Activated CD4-positive, alpha-beta T cell treated with anti-CD3 and anti-CD28 coated beads, Interleukin-2, amount 10 ng/mL, durations not matched to agents 7 days and 5 days (primary cell): Measurements from ENCODE around the gene TRIM22. TPM values are rescaled to one million over a fixed set of nuclear protein-coding genes. Genes with fewer than 3 reads are reported as not detected.
A peak's percentile ranks its signal among the peaks of the same experiment; 100 is the strongest.
"Not testable (repeated sequence)": the region's sequence is repeated elsewhere in the genome, so short reads cannot be mapped to it uniquely, and the experiment has no call there.

Experiments
- CTCF ChIA-PET: fragments of 350-600 bp; sonication (Branson Sonifier 250); formaldehyde crosslinking; loops from one replicate; lab custom pipeline; 2021; ENCODE audit warnings: antibody characterized with exemption; lab: Charles Lee
- POLR2A ChIA-PET: fragments of 350-600 bp; sonication (Branson Sonifier 250); formaldehyde crosslinking; loops from one replicate; lab custom pipeline; 2021; ENCODE audit warnings: antibody characterized with exemption; lab: Charles Lee
- DNase-seq: peaks from one replicate; pipeline ENCODE4 v3.0.0-alpha.2; 2020
- H3K27ac Mint-ChIP-seq: one replicate; pipeline ENCODE4 v1.8.0; 2021; ENCODE audit warnings: mild to moderate bottlenecking, moderate library complexity, mixed read lengths
- H3K27me3 Mint-ChIP-seq: one replicate; pipeline ENCODE4 v1.8.0; 2021; ENCODE audit warnings: mixed read lengths
- H3K36me3 Mint-ChIP-seq: one replicate; pipeline ENCODE4 v1.8.0; 2021; ENCODE audit warnings: low read depth, mixed read lengths
- H3K4me1 Mint-ChIP-seq: one replicate; pipeline ENCODE4 v1.8.0; 2021; ENCODE audit warnings: mixed read lengths
- H3K4me3 Mint-ChIP-seq: one replicate; pipeline ENCODE4 v1.8.0; 2021; ENCODE audit warnings: mild to moderate bottlenecking, moderate library complexity, mixed read lengths
- H3K9me3 Mint-ChIP-seq: one replicate; pipeline ENCODE4 v1.8.0; 2021; ENCODE audit warnings: mixed read lengths
- total RNA-seq, 2 experiments: library from RNA; stranded (reverse); gene quantifications; one replicate each; pipeline ENCODE4 v1.2.3, GENCODE V29; 2021

The TRIM22 gene
- total RNA-seq, 2 experiments from 2014 or later: 317 to 367 TPM

DNA sequence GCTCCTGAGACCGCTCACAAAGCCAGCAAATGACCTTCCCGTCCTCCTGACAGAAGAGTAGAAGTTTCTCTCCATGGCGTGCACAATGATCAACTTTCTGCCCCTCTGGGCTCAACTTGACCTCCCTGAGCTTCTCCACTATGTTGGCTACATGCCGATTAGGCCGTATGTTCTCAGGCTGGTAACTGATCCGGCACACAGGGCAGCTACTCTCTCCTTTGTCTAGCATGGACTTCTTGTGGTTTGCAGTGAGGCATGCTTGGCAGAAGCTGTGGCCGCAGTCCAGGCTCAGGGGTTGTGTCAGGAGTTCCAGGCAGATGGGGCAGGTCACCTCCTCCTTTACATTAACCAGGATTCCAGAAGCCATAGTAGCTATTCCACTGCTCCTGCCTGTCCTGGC lies 9.8 kb upstream of the TRIM22 start:
- Mint-ChIP-seq H3K36me3 (peaks cover 58% of the 10 kb centered on the region), H3K27ac (peak overlapping the region; percentile 72), H3K9me3 (peaks cover 3% of the 10 kb centered on the region), H3K4me1 (peaks cover 44% of the 10 kb centered on the region), H3K4me3 (no peak overlapping the region), H3K27me3 (no peaks in the 10 kb centered on the region)
- DNase-seq: no peak
- ChIA-PET CTCF (interaction anchor here (1.1 kb wide), 1 partner anchor 11 kb away, joined by 3 read pairs; no protein-coding TSS in a partner anchor), POLR2A (no interaction called here)

- Mint-ChIP-seq H3K36me3 (peaks cover 40% of the 10 kb centered on the region), H3K4me1 (peaks cover 59% of the 10 kb centered on the region), H3K4me3 (peak overlapping the region; percentile 85)
- POLR2A ChIA-PET, H3K27ac Mint-ChIP-seq, H3K27me3 Mint-ChIP-seq, DNase-seq, H3K9me3 Mint-ChIP-seq: not testable (repeated sequence)
- CTCF ChIA-PET: interaction anchor here (0.6 to 1.0 kb wide), 3 partner anchors 8 to 1767 kb away, joined by 3 read pairs; no protein-coding TSS in a partner anchor
Observed at GRCh38 chr11:5682890-5683441, 6.6 kb upstream of the TRIM22 start.

- not testable (repeated sequence) for H3K9me3 Mint-ChIP-seq, H3K27me3 Mint-ChIP-seq
- Mint-ChIP-seq H3K36me3 (peaks cover 33% of the 10 kb centered on the region), H3K4me3 (peak overlapping the region; percentile 85), H3K27ac (peak overlapping the region; percentile 91), H3K4me1 (peaks cover 61% of the 10 kb centered on the region)
- POLR2A ChIA-PET: interaction anchor here (0.6 kb wide), 1 partner anchor 83 kb away, joined by 3 read pairs; no protein-coding TSS in a partner anchor
- CTCF ChIA-PET: interaction anchor here (0.7 to 1.1 kb wide), 2 partner anchors 48 to 58 kb away, joined by 3 read pairs; partner anchors contain the start of gene TRIM34
- peak; percentile 38 for DNase-seq
Observed at GRCh38 chr11:5683620-5684019, 6.0 kb upstream of the TRIM22 start.

DNA sequence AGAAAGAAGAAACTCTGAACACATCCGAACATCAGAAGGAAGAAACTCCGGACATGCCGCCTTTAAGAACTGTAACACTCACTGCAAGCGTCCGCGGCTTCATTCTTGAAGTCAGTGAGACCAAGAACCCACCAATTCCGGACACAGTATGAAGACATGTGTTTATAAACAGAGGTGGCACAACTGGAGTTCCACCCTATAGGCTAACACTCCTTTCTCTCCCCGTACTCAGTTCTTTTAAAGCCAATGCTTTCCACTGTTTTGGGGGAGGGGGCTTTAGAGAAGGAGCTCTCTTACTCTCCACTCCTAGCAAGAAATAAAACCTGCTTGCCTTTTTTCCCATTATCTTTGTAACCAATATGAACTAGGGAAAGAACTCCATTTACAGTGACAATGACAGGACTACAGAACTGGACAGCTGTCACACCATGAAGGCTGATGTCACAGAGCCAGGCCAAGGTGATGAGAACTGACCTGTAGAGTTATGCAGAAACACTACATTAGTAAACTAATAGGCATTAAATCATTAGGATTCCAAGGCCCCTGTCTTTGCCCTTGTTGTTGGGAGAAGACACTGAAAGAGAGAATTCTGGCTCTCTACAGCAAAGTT lies 5.4 kb upstream of the TRIM22 start:
- CTCF ChIA-PET: interaction anchor here (1.1 to 1.4 kb wide), 4 partner anchors 9 to 59 kb away, joined by 3 to 4 read pairs (median 4); partner anchors contain the start of gene TRIM34
- Mint-ChIP-seq H3K27ac (peak overlapping the region; percentile 91), H3K36me3 (peaks cover 28% of the 10 kb centered on the region), H3K9me3 (peaks cover 3% of the 10 kb centered on the region), H3K4me1 (peaks cover 61% of the 10 kb centered on the region), H3K27me3 (no peaks in the 10 kb centered on the region), H3K4me3 (peak overlapping the region; percentile 85)
- DNase-seq: no peak
- POLR2A ChIA-PET: interaction anchor here (0.6 kb wide), 1 partner anchor 83 kb away, joined by 3 read pairs; no protein-coding TSS in a partner anchor

DNA sequence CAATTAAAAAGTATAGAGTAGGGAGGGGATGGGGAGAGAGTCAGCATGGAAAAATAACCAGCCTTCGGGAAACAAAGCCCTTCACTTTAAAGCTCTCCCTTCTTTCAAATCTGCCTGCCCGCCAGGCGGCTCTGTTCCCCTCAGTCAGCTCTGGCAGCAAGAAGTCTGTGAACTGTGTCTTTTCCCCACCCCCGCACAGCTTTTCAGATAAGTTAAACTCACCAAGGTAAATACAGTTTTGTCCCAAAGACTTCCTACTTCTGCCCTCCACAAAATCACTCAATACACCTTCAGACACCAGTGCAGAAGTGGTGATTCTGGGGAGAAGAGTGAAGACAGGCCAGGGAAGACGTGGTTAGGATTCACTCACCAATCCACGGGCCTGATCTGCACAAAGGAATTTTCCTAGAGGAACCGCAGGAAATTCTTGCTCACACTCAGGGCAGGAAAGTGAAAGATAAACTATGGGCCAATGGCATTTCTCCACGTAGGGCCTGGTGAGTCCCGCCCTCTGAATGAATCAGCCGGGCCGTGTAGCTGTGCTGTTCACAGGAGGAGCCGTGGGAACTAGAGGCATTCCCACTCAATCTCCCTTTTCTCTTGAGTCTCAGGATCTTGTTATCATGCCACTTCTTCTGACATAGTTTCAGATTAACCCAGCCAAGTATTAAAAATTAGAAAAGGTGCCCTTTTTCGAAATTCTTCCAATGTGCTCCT lies 4.8 kb upstream of the TRIM22 start, which contains the start of gene TRIM5:
Gene TRIM5, minus strand, starts transcription at position 429 of the 717 bp plus-strand sequence. CDS start 4,897 bp downstream, outside the sequence.
- POLR2A ChIA-PET: no interaction called here
- peak; percentile 86 for DNase-seq
- H3K27ac Mint-ChIP-seq: peak within 1 kb of the TSS; percentile 91
- H3K4me1 Mint-ChIP-seq: peaks cover 57% of the 10 kb centered on the region
- H3K27me3 Mint-ChIP-seq: no peaks in the 10 kb centered on the region
- peaks cover 3% of the 10 kb centered on the region for H3K9me3 Mint-ChIP-seq
- CTCF ChIA-PET: interaction anchor here (0.7 to 1.4 kb wide), 6 partner anchors 9 to 70 kb away, joined by 3 to 4 read pairs (median 4); partner anchors contain the start of gene TRIM34
- H3K4me3 Mint-ChIP-seq: peak within 1 kb of the TSS; percentile 85
- peaks cover 23% of the 10 kb centered on the region for H3K36me3 Mint-ChIP-seq

GRCh38 chr11:5686426-5686825 lies 3.2 kb upstream of the TRIM22 start:
- H3K36me3 Mint-ChIP-seq: peaks cover 28% of the 10 kb centered on the region
- peaks cover 3% of the 10 kb centered on the region for H3K9me3 Mint-ChIP-seq
- H3K27ac Mint-ChIP-seq: no peak overlapping the region
- ChIA-PET CTCF (no interaction called here), POLR2A (no interaction called here)
- peaks cover 47% of the 10 kb centered on the region for H3K4me1 Mint-ChIP-seq
- no peak for DNase-seq
- no peaks in the 10 kb centered on the region for H3K27me3 Mint-ChIP-seq
- no peak overlapping the region for H3K4me3 Mint-ChIP-seq

DNA sequence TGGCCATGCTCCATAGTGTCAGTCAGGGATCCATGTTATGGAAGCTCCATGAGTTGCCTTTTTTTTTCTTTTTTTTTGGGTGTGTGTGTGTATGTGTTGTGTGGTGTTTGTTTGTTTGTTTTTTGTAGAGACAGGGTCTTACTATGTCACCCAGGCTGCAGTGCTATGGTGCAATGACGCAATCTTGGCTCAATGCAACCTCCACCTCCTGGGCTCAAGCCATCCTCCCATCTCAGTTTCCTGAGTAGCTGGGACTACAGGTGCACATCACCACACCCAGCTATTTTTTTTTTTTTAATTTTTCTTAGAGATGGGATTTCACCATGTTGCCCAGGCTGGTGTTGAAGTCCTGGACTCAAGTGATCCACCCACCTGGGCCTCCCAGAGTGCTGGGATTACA lies 1.1 kb upstream of the TRIM22 start:
- H3K27me3 Mint-ChIP-seq: no peaks in the 10 kb centered on the region

GRCh38 chr11:5690216-5690615 lies 626 bp downstream of the TRIM22 start:
- Mint-ChIP-seq H3K36me3 (peaks cover 45% of the 10 kb centered on the region), H3K27me3 (no peaks in the 10 kb centered on the region), H3K27ac (peak overlapping the region; percentile 98), H3K4me1 (peaks cover 53% of the 10 kb centered on the region), H3K9me3 (no peaks in the 10 kb centered on the region), H3K4me3 (peak overlapping the region; percentile 95)
- ChIA-PET CTCF (interaction anchor here (0.6 to 1.9 kb wide), 5 partner anchors 10 to 615 kb away, joined by 3 to 5 read pairs (median 4); partner anchors contain the start of gene TRIM34), POLR2A (no interaction called here)
- DNase-seq: no peak

More for the DNA sequence above, 1.1 kb upstream of the TRIM22 start:
- H3K9me3 Mint-ChIP-seq: peaks cover 1% of the 10 kb centered on the region
- ChIA-PET POLR2A (interaction anchor here (0.5 to 0.6 kb wide), 2 partner anchors 64 to 88 kb away, joined by 3 to 6 read pairs; no protein-coding TSS in a partner anchor), CTCF (interaction anchor here (0.7 kb wide), 1 partner anchor 89 kb away, joined by 4 read pairs; no protein-coding TSS in a partner anchor)
- peaks cover 37% of the 10 kb centered on the region for H3K36me3 Mint-ChIP-seq
- no peak for DNase-seq
- H3K27ac Mint-ChIP-seq: peak overlapping the region; percentile 91
- peak overlapping the region; percentile 95 for H3K4me3 Mint-ChIP-seq
- peaks cover 49% of the 10 kb centered on the region for H3K4me1 Mint-ChIP-seq

DNA sequence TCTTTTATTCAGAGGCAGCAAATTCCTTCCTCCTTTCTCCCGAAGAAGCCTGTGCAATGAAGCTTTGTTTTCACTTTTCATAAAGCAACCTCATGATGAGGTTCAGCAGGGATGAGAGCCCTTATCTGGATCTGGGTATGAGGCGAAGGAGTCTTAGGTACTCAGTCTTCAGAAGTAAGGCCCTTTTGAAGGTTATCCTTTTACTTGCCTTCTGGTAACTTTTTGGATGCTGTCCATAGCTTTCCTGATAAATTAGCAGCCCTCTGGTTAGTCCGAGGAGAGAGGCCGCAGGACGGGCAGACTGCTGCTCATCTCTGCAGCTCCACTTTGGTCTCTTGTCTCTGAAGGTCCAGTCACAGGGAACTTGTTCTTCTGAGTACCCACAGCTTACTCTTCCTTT lies 1.1 kb downstream of the TRIM22 start:
- Mint-ChIP-seq H3K4me1 (peaks cover 54% of the 10 kb centered on the region), H3K4me3 (peak overlapping the region; percentile 95), H3K27ac (peak overlapping the region; percentile 98), H3K36me3 (peaks cover 48% of the 10 kb centered on the region), H3K9me3 (no peaks in the 10 kb centered on the region), H3K27me3 (no peaks in the 10 kb centered on the region)
- ChIA-PET CTCF (interaction anchor here (0.9 to 1.9 kb wide), 4 partner anchors 8 to 12 kb away, joined by 3 to 5 read pairs (median 4); no protein-coding TSS in a partner anchor), POLR2A (interaction anchor here (0.7 kb wide), 1 partner anchor 19 kb away, joined by 3 read pairs; no protein-coding TSS in a partner anchor)
- no peak for DNase-seq

- ChIA-PET POLR2A (interaction anchor here (0.7 kb wide), 1 partner anchor 20 kb away, joined by 3 read pairs; no protein-coding TSS in a partner anchor), CTCF (interaction anchor here (0.9 to 1.9 kb wide), 3 partner anchors 9 to 12 kb away, joined by 3 to 4 read pairs (median 3); no protein-coding TSS in a partner anchor)
- H3K27ac Mint-ChIP-seq: peak overlapping the region; percentile 98
- not testable (repeated sequence) for H3K27me3 Mint-ChIP-seq, DNase-seq, H3K9me3 Mint-ChIP-seq
- peaks cover 57% of the 10 kb centered on the region for H3K4me1 Mint-ChIP-seq
- H3K4me3 Mint-ChIP-seq: peak overlapping the region; percentile 95
- peaks cover 54% of the 10 kb centered on the region for H3K36me3 Mint-ChIP-seq
Observed at GRCh38 chr11:5691238-5691963, 1.8 kb downstream of the TRIM22 start.

GRCh38 chr11:5691964-5692361 lies 2.4 kb downstream of the TRIM22 start:
- Mint-ChIP-seq H3K27me3 (no peaks in the 10 kb centered on the region), H3K4me1 (peaks cover 59% of the 10 kb centered on the region), H3K27ac (peak overlapping the region; percentile 98), H3K36me3 (peaks cover 59% of the 10 kb centered on the region), H3K4me3 (peak overlapping the region; percentile 95), H3K9me3 (no peaks in the 10 kb centered on the region)
- ChIA-PET CTCF (no interaction called here), POLR2A (no interaction called here)
- DNase-seq: no peak
